H1 (cell line): Measurements from ENCODE around the gene ABLIM1. TPM values are rescaled to one million over a fixed set of nuclear protein-coding genes. Genes with fewer than 3 reads are reported as not detected.

Experiments
- CEBPB ChIP-seq: IDR thresholded peaks from 2 replicates; pipeline ENCODE4 v1.6.1; 2012; ENCODE audit warnings: low read depth, low read length
- CHD2 ChIP-seq: IDR thresholded peaks from 2 replicates; pipeline ENCODE4 v1.6.1; 2012; ENCODE audit warnings: low read length, improper control_type of control experiment
- GABPA ChIP-seq: IDR thresholded peaks from 2 replicates; pipeline ENCODE4 v1.6.1; 2011; ENCODE audit warnings: mild to moderate bottlenecking, low read length, moderate library complexity, borderline replicate concordance; ENCODE audit not compliant: insufficient read depth
- JUN ChIP-seq: IDR thresholded peaks from 2 replicates; pipeline ENCODE4 v1.6.1; 2011; ENCODE audit warnings: low read depth, mild to moderate bottlenecking, improper control_type of control experiment, low read length
- POU5F1 ChIP-seq: IDR thresholded peaks from 2 replicates; pipeline ENCODE4 v1.6.1; 2011; ENCODE audit warnings: low read depth, mild to moderate bottlenecking, low read length, moderate library complexity
- RXRA ChIP-seq: IDR thresholded peaks from 2 replicates; pipeline ENCODE4 v1.6.1; 2011; ENCODE audit warnings: low read depth, mild to moderate bottlenecking, low read length, moderate library complexity; ENCODE audit not compliant: insufficient read depth
- TBP ChIP-seq: IDR thresholded peaks from 2 replicates; pipeline ENCODE4 v1.6.1; 2011; ENCODE audit warnings: low read depth, low read length, improper control_type of control experiment
- TEAD4 ChIP-seq: IDR thresholded peaks from 2 replicates; pipeline ENCODE4 v1.6.1; 2012; ENCODE audit warnings: low read depth, low read length, inconsistent platforms, mixed read lengths
- polyA plus RNA-seq, 7 experiments: library from polyadenylated mRNA; depleted of rRNA in 3 of 7; stranded (reverse) in 5 of 7; unstranded in 2 of 7; fragments of >200 nt in 5 of 7; fragments of 200-250 nt in 2 of 7; gene quantifications; 1 replicate in 5 of 7; 2 replicates in 1 of 7; 4 replicates in 1 of 7; pipeline versions ENCODE4 v1.2.1 to v1.2.3, GENCODE V29; 2011 to 2013; ENCODE audit warnings: missing spikeins in 2 of 7, mixed read lengths in 2 of 7
- total RNA-seq: library from RNA; stranded (reverse); fragmentation: NEBNext Ultra II Directional; extraction: Animal tissue kit (Norgen Biotek cat#: 25700); gene quantifications from 2 replicates; pipeline ENCODE4 v1.2.1, GENCODE V29; 2021

Gene ABLIM1
- total and polyA plus RNA-seq, 2 of the 8 experiments (the other 6 are each of a cell fraction or from before 2014, with no cell fraction given) = 51.2 to 51.7 TPM

DNA sequence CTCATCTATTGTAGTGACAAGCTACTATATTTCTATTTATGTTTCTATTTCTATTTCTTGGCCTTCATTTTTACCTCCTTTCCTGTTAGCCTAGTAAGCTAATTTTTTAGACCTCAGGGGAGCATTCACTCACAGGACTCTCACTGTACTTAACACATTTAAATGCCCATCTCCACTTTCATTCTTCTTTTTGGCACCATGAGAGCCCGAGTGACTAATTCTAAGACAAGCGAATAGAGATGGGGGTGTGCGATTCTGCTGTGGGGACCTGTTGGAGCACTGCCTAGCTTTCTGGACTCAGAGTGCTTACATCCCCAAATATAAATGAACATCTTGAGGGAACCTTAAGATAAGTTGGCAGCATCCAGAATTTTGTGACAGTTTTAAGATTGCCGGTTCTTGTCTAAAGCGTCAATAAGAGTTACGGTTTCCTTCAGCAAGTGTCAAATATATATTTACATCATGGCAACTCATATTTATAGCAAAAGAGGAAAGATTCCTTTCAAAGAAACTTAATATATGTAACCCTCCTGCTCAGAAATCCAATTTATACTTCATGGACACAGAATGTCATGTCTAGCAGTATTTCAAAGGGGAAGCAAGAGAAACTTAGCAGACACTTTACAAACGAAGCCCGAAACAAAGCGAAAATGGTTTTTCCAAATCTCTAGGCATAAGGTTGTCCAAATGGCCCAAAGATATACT, 199.7 kb downstream of the ABLIM1 start (continued):
- TF ChIP-seq POU5F1 = no peak
- no peak for TF ChIP-seq RXRA
- TF ChIP-seq JUN = no peak
- no peak for TF ChIP-seq TEAD4
- no peak for TF ChIP-seq TBP
- no peak for TF ChIP-seq GABPA
- no peak for TF ChIP-seq CEBPB
- TF ChIP-seq CHD2 = no peak
